ENCODE results near the gene PCDHB1. TPM values are rescaled to one million over a fixed set of nuclear protein-coding genes. Genes with fewer than 3 reads are reported as not detected.

The PCDHB1 gene
- total RNA-seq, 4 donors from 2014 or later, result not detected

DNA sequence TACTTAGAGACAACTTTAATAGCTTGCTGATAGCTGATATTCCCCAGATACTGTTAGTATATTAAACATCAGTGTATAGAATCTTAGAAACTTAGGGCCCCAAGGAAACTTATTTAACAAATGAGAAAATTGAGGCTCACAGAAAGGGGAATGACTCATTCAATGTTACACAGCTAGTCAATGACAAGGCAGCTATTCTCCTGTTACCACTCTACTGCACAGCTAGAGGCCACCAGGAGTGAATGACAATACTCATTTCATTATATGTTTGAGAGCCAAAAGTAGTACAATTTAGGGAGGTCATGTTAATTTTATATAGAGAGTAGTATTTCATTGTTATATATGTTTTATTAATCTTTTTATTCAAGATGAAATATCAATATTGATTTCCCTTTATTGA is 33.2 kb upstream of the PCDHB1 start:
- Histone ChIP-seq H3K27me3 (no peaks in the 10 kb centered on the region), H3K9me3 (no peaks in the 10 kb centered on the region), H3K27ac (no peak overlapping the region), H3K36me3 (no peaks in the 10 kb centered on the region), H3K4me3 (no peak overlapping the region), H3K4me1 (no peaks in the 10 kb centered on the region)
- TF ChIP-seq POLR2A (IDR thresholded peaks at IDR 0.05), result no peak
- no peak for TF ChIP-seq POLR2AphosphoS5 (IDR thresholded peaks at IDR 0.05)
- TF ChIP-seq, protein P1, sequence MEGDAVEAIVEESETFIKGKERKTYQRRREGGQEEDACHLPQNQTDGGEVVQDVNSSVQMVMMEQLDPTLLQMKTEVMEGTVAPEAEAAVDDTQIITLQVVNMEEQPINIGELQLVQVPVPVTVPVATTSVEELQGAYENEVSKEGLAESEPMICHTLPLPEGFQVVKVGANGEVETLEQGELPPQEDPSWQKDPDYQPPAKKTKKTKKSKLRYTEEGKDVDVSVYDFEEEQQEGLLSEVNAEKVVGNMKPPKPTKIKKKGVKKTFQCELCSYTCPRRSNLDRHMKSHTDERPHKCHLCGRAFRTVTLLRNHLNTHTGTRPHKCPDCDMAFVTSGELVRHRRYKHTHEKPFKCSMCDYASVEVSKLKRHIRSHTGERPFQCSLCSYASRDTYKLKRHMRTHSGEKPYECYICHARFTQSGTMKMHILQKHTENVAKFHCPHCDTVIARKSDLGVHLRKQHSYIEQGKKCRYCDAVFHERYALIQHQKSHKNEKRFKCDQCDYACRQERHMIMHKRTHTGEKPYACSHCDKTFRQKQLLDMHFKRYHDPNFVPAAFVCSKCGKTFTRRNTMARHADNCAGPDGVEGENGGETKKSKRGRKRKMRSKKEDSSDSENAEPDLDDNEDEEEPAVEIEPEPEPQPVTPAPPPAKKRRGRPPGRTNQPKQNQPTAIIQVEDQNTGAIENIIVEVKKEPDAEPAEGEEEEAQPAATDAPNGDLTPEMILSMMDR (IDR thresholded peaks at IDR 0.05), result no peak
- no peak for TF ChIP-seq EP300 (IDR thresholded peaks at IDR 0.05; ENCODE audit: low read depth)
- intact Hi-C loops (cut with DNase I; ENCODE audit: low total_unique reads), result no loop called here
- DNase-seq, result no peak
- in situ Hi-C loops (cut with MboI; ENCODE audit: low pct_ligation_motif_present in 1 of 4, low pct_unique_long_range_greater_than_20kb in 1 of 4, low sequenced_read_pairs in 3 of 4), result no loop called here

DNA sequence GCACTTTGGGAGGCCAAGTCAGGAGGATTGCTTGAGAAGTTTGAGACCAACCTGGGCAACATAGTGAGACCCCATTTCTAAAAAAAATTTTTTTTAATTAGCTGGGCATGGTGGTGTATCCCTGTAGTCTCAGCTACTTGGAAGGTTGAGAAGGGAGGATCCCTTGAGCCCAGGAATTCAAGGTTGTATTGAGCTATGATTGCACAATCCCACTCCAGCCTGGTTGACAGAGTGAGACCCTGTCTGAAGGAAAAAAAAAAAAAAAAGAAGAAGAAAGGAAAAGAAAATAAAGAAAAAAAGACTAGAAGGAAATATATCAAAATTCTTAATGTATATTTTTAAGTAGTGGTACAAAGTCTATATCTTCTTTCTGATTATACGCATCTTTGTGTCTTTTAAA is 28.8 kb upstream of the PCDHB1 start:
- no peak overlapping the region for H3K4me3 ChIP-seq
- WGBS, 2 donors (ENCODE audit: low coverage in 1 of 2), result 100% methylated on average over 1 of the region's 1 CpG
- no peak overlapping the region for H3K27ac ChIP-seq
- in situ Hi-C loops (cut with MboI; ENCODE audit: low pct_ligation_motif_present in 1 of 4, low pct_unique_long_range_greater_than_20kb in 1 of 4, low sequenced_read_pairs in 3 of 4), result no loop called here
- no peaks in the 10 kb centered on the region for H3K36me3 ChIP-seq
- no peaks in the 10 kb centered on the region for H3K9me3 ChIP-seq
- TF ChIP-seq POLR2AphosphoS5 (IDR thresholded peaks at IDR 0.05) (no peak), POLR2A (IDR thresholded peaks at IDR 0.05) (no peak), EP300 (IDR thresholded peaks at IDR 0.05; ENCODE audit: low read depth) (no peak)
- TF ChIP-seq, protein P1 (IDR thresholded peaks at IDR 0.05), result no peak
- H3K27me3 ChIP-seq, result no peaks in the 10 kb centered on the region
- DNase-seq, result no peak
- intact Hi-C loops (cut with DNase I; ENCODE audit: low total_unique reads), result no loop called here
- H3K4me1 ChIP-seq, result no peaks in the 10 kb centered on the region

DNA sequence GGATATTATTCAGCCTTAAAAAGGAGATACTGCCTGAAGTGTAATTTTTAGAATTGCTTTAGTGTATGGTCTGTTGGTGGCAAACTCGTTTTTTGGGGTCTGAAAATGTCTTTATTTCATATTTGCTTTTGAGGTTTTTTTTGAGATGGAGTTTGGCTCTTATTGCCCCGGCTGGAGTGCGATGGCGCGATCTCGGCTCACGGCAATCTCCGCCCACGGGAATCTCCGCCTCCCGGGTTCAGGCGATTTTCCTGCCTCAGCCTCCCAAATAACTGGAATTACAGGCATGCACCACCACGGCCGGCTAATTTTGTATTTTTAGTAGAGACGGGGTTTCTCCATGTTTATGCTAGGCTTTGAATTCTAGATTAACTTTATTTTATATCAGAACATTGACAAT is 20.2 kb upstream of the PCDHB1 start:
- Histone ChIP-seq H3K27me3 (no peaks in the 10 kb centered on the region), H3K9me3 (no peaks in the 10 kb centered on the region), H3K27ac (no peak overlapping the region), H3K4me1 (no peaks in the 10 kb centered on the region), H3K4me3 (no peak overlapping the region), H3K36me3 (no peaks in the 10 kb centered on the region)
- TF ChIP-seq POLR2AphosphoS5 (IDR thresholded peaks at IDR 0.05) (no peak), POLR2A (IDR thresholded peaks at IDR 0.05) (no peak), EP300 (IDR thresholded peaks at IDR 0.05; ENCODE audit: low read depth) (no peak)
- TF ChIP-seq, protein P1 (IDR thresholded peaks at IDR 0.05), result no peak
- no peak for DNase-seq
- 83 to 89% methylated on average over 9 to 15 of the region's 15 CpGs for WGBS, 2 donors (ENCODE audit: low coverage in 1 of 2)
- intact Hi-C loops (cut with DNase I; ENCODE audit: low total_unique reads), result no loop called here
- in situ Hi-C loops (cut with MboI; ENCODE audit: low pct_ligation_motif_present in 1 of 4, low pct_unique_long_range_greater_than_20kb in 1 of 4, low sequenced_read_pairs in 3 of 4), result no loop called here

DNA sequence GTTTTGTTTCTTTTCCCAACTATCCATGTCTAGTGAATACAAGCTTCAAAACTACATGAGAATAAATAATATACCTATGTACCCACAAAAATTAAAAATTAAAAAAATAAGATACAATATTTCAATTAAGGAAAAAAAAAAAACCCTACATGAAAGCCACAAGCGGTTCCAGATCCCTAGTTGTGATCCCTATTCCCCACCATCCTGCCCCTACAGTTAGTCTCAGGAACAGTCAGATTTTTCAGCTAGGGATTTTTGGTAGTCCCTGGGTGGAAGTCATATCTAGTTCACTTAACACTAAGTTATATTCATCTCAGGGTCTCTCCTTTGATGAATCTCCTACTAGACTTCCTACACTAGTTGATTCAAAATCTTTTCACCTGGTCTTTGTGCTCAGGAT is 18.5 kb upstream of the PCDHB1 start:
- H3K4me1 ChIP-seq, result no peaks in the 10 kb centered on the region
- no peak overlapping the region for H3K27ac ChIP-seq
- in situ Hi-C loops (cut with MboI; ENCODE audit: low pct_ligation_motif_present in 1 of 4, low pct_unique_long_range_greater_than_20kb in 1 of 4, low sequenced_read_pairs in 3 of 4) (no loop called here), intact Hi-C loops (cut with DNase I; ENCODE audit: low total_unique reads) (no loop called here)
- no peak for DNase-seq
- no peaks in the 10 kb centered on the region for H3K36me3 ChIP-seq
- no peak for TF ChIP-seq POLR2A (IDR thresholded peaks at IDR 0.05)
- no peak for TF ChIP-seq POLR2AphosphoS5 (IDR thresholded peaks at IDR 0.05)
- 40 to 73% methylated on average over 1 of the region's 1 CpG for WGBS, 2 donors (ENCODE audit: low coverage in 1 of 2)
- H3K4me3 ChIP-seq, result no peak overlapping the region
- no peaks in the 10 kb centered on the region for H3K9me3 ChIP-seq
- H3K27me3 ChIP-seq, result no peaks in the 10 kb centered on the region

DNA sequence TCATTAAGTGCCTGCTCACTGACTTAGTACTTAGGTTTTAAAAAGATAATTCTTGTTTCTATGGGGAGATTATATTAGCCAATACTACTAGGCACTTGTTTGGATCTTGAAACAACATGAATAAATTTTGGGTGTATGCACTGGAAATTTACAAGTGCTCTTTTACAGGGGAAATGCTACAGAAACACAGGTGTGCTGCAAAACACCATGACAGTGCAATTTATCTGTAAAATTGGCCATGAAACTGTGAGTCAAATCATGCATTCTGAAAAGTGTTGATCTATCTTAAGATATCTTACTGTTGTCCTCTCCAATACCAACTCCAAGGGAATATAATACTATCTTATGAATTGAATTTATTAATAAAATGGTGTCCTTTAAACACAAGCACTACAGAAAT is 12.1 kb upstream of the PCDHB1 start:
- intact Hi-C loops (cut with DNase I; ENCODE audit: low total_unique reads), result no loop called here
- Histone ChIP-seq H3K4me3 (no peak overlapping the region), H3K4me1 (peaks cover 0 to 4% (median 0%) of the 10 kb centered on the region in 4 donors), H3K36me3 (no peaks in the 10 kb centered on the region), H3K9me3 (no peaks in the 10 kb centered on the region), H3K27me3 (no peaks in the 10 kb centered on the region), H3K27ac (no peak overlapping the region)
- TF ChIP-seq, protein P1 (IDR thresholded peaks at IDR 0.05), result no peak
- TF ChIP-seq POLR2A (IDR thresholded peaks at IDR 0.05) (no peak), EP300 (IDR thresholded peaks at IDR 0.05; ENCODE audit: low read depth) (no peak), POLR2AphosphoS5 (IDR thresholded peaks at IDR 0.05) (no peak)
- no peak for DNase-seq
- in situ Hi-C loops (cut with MboI; ENCODE audit: low pct_ligation_motif_present in 1 of 4, low pct_unique_long_range_greater_than_20kb in 1 of 4, low sequenced_read_pairs in 3 of 4), result no loop called here
